Adrenal gland (tissue), 12 donors: Measurements from ENCODE around the gene GMDS. TPM values are rescaled to one million over a fixed set of nuclear protein-coding genes. Genes with fewer than 3 reads are reported as not detected.

Experiments used
- DNase-seq, 7 donors: peaks; one replicate each; pipeline ENCODE4 v3.0.0-alpha.2; 2019 to 2020
- H3K27ac ChIP-seq, 5 donors: fragments of 200-600 bp; sonication (generic) in 4 of 5; 1 replicate in 3 of 5; 2 replicates in 2 of 5; pipeline versions ENCODE4 v1.5.1 to v1.8.0; 2016 to 2020; ENCODE audit warnings: mild to moderate bottlenecking in 1 of 5
- H3K27me3 ChIP-seq: fragments of 200-600 bp; 2 replicates; pipeline ENCODE4 v1.8.0; 2021
- H3K36me3 ChIP-seq, 2 donors: fragments of 200-600 bp; replicated peaks in 1 of 2; 1 replicate in 1 of 2; 2 replicates in 1 of 2; pipeline versions ENCODE4 v1.5.1 to v1.8.0; 2018 to 2022
- H3K4me1 ChIP-seq, 2 donors: fragments of 200-600 bp; replicated peaks in 1 of 2; 1 replicate in 1 of 2; 2 replicates in 1 of 2; pipeline versions ENCODE4 v1.5.1 to v1.8.0; 2018 to 2021
- H3K4me3 ChIP-seq, 4 donors: fragments of 200-600 bp; sonication (generic) in 3 of 4; one replicate each; pipeline ENCODE4 v1.5.1; 2016 to 2018
- H3K9me3 ChIP-seq, 3 donors: fragments of 200-600 bp; sonication (generic) in 1 of 3; replicated peaks in 1 of 3; 1 replicate in 2 of 3; 2 replicates in 1 of 3; pipeline versions ENCODE4 v1.5.1 to v1.8.0; 2016 to 2021
- POLR2A ChIP-seq, 2 donors: fragments of 450-650 bp; IDR thresholded peaks; one replicate each; pipeline ENCODE4 v1.6.1; 2017; ENCODE audit warnings: antibody characterized with exemption in 2 of 2, mild to moderate bottlenecking in 2 of 2, moderate library complexity in 1 of 2
- WGBS, 4 donors: extraction: QIAGEN DNeasy Blood & Tissue Kit in 2 of 4; methylation state at CpG; one replicate each; pipeline versions ENCODE4 v1.1.5 to v1.1.7; 2013 to 2017; 5-methylcytosine and 5-hydroxymethylcytosine counted together
- intact Hi-C, 2 donors: fragments of 100-400 bp; cut with DNase I; formaldehyde crosslinking; loops; one replicate each; pipeline versions ENCODE4 v1.14.1 to v1.15.0; 2022 to 2023
- polyA plus RNA-seq, 3 donors: library from polyadenylated mRNA; stranded (reverse); fragments of 200-250 nt in 2 of 3; fragments of 350-450 nt in 1 of 3; fragmentation: Illumina TruSeq in 1 of 3; extraction: RNeasy Lipid Tissue Mini Kit (QIAGEN cat#74804) in 1 of 3; gene quantifications; one replicate each; pipeline ENCODE4 v1.2.3, GENCODE V29; 2013 to 2014
- total RNA-seq, 9 donors: library from RNA; depleted of rRNA in 4 of 9; stranded (reverse); fragments of >200 nt in 4 of 9; fragments of 120-200 nt in 1 of 9; fragmentation: NEBNext Ultra II Directional in 1 of 9; extraction: Animal tissue kit (Norgen Biotek cat#: 25700) in 1 of 9; gene quantifications; one replicate each; pipeline versions ENCODE4 v1.1.0 to v1.2.4, GENCODE V29; 2013 to 2023
- TF ChIP-seq, protein P1 (sequence below), 6 experiments: fragments of 450-650 bp in 4 of 6; fragments of 200-600 bp in 2 of 6; sonication (generic) in 1 of 6; IDR thresholded peaks; 1 replicate in 5 of 6; 2 replicates in 1 of 6; pipeline versions ENCODE4 v1.5.1 to v1.8.0; 2016 to 2021; ENCODE audit warnings: antibody characterized with exemption in 6 of 6, mild to moderate bottlenecking in 2 of 6, moderate library complexity in 1 of 6
- donor health status: healthy with polysubstance abuse.
- donor health status: Bipolar disorder and iron deficiency.
- donor health status: DM: yes; HTN: yes; CAD: no.
- donor health status: DM: no; HTN: no; CAD: no.
- donor health status: DM: no; HTN: no; CAD: no.
- donor health status: DM: yes; HTN: yes; CAD: no.

Gene GMDS
- total and polyA plus RNA-seq, 12 donors, result 8.5 to 39.2 (median 15.2) TPM

DNA sequence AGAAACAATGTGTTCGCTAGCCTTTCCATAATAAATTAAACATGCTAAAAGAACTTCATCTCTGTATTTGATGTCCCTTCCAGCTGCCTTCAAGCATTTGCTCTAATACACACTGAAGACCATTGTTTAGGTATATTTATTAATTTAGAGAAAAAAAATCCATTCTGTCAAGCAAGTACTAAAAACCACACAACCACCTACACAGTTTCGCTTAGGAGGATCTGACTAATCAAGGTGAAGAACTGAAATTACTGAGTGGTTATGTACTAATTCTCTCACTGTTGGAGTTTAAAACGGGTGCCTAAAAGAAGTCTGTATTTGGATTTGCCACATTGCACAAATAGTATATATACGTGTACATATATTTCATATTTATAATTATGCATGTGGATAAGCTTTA is 58.9 kb downstream of the GMDS start:
- no peaks in the 10 kb centered on the region for H3K27me3 ChIP-seq
- intact Hi-C loops, result no loop called here
- no peaks in the 10 kb centered on the region for H3K4me1 ChIP-seq
- no peaks in the 10 kb centered on the region for H3K36me3 ChIP-seq
- no peaks in the 10 kb centered on the region for H3K9me3 ChIP-seq
- DNase-seq, result no peak
- no peak overlapping the region for H3K27ac ChIP-seq
- no peak for TF ChIP-seq POLR2A (IDR thresholded peaks at IDR 0.05)
- TF ChIP-seq, protein P1, sequence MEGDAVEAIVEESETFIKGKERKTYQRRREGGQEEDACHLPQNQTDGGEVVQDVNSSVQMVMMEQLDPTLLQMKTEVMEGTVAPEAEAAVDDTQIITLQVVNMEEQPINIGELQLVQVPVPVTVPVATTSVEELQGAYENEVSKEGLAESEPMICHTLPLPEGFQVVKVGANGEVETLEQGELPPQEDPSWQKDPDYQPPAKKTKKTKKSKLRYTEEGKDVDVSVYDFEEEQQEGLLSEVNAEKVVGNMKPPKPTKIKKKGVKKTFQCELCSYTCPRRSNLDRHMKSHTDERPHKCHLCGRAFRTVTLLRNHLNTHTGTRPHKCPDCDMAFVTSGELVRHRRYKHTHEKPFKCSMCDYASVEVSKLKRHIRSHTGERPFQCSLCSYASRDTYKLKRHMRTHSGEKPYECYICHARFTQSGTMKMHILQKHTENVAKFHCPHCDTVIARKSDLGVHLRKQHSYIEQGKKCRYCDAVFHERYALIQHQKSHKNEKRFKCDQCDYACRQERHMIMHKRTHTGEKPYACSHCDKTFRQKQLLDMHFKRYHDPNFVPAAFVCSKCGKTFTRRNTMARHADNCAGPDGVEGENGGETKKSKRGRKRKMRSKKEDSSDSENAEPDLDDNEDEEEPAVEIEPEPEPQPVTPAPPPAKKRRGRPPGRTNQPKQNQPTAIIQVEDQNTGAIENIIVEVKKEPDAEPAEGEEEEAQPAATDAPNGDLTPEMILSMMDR (IDR thresholded peaks at IDR 0.05), result no peak
- 90 to 92% (median 91%) methylated on average over 4 of the region's 4 CpGs for WGBS, 4 donors
- no peak overlapping the region for H3K4me3 ChIP-seq

- intact Hi-C loops, result no loop called here
These were observed 59.9 kb downstream of the GMDS start for GRCh38 chr6:2185466-2185865.

GRCh38 chr6:2184700-2185455 is 60.5 kb downstream of the GMDS start:
- no peak for TF ChIP-seq POLR2A (IDR thresholded peaks at IDR 0.05)
- TF ChIP-seq, protein P1 (IDR thresholded peaks at IDR 0.05), result no peak

More at GRCh38 chr6:2185466-2185865, 59.9 kb downstream of the GMDS start:
- H3K27ac ChIP-seq, result no peak overlapping the region
- WGBS, 4 donors, result 80 to 89% (median 86%) methylated on average over 2 of the region's 2 CpGs
- no peaks in the 10 kb centered on the region for H3K4me1 ChIP-seq
- H3K36me3 ChIP-seq, result no peaks in the 10 kb centered on the region
- H3K27me3 ChIP-seq, result no peaks in the 10 kb centered on the region
- no peak for DNase-seq
- H3K9me3 ChIP-seq, result no peaks in the 10 kb centered on the region
- H3K4me3 ChIP-seq, result no peak overlapping the region
- no peak for TF ChIP-seq POLR2A (IDR thresholded peaks at IDR 0.05)

GRCh38 chr6:2183752-2184151 is 61.7 kb downstream of the GMDS start:
- 93 to 100% (median 98%) methylated on average over 1 of the region's 1 CpG for WGBS, 4 donors
- no peak for DNase-seq
- TF ChIP-seq, protein P1 (IDR thresholded peaks at IDR 0.05), result no peak
- TF ChIP-seq POLR2A (IDR thresholded peaks at IDR 0.05), result no peak
- no peak overlapping the region for H3K4me3 ChIP-seq
- H3K4me1 ChIP-seq, result no peaks in the 10 kb centered on the region
- H3K27ac ChIP-seq, result no peak overlapping the region
- no peaks in the 10 kb centered on the region for H3K9me3 ChIP-seq
- intact Hi-C loops, result no loop called here
- no peaks in the 10 kb centered on the region for H3K36me3 ChIP-seq
- no peaks in the 10 kb centered on the region for H3K27me3 ChIP-seq

More at GRCh38 chr6:2184700-2185455, 60.5 kb downstream of the GMDS start:
- H3K4me1 ChIP-seq, result no peaks in the 10 kb centered on the region
- no peaks in the 10 kb centered on the region for H3K9me3 ChIP-seq
- H3K27ac ChIP-seq, result no peak overlapping the region
- WGBS, 4 donors, result 92 to 100% (median 96%) methylated on average over 7 of the region's 7 CpGs
- no peaks in the 10 kb centered on the region for H3K36me3 ChIP-seq
- no peak overlapping the region for H3K4me3 ChIP-seq
- intact Hi-C loops, result no loop called here
- DNase-seq, result no peak
- no peaks in the 10 kb centered on the region for H3K27me3 ChIP-seq

GRCh38 chr6:2183246-2183645 is 62.2 kb downstream of the GMDS start:
- TF ChIP-seq, protein P1 (IDR thresholded peaks at IDR 0.05), result no peak
- TF ChIP-seq POLR2A (IDR thresholded peaks at IDR 0.05), result no peak
- no peaks in the 10 kb centered on the region for H3K9me3 ChIP-seq
- no peak for DNase-seq
- H3K4me3 ChIP-seq, result no peak overlapping the region
- no peaks in the 10 kb centered on the region for H3K4me1 ChIP-seq
- H3K27ac ChIP-seq, result no peak overlapping the region
- no peaks in the 10 kb centered on the region for H3K27me3 ChIP-seq
- intact Hi-C loops, result no loop called here
- H3K36me3 ChIP-seq, result no peaks in the 10 kb centered on the region
